AML-193 (cell line): ENCODE results near the gene AGAP2.

Experiments used
- DNase-seq, 2 experiments: peaks; one replicate each; lab custom pipeline; 2025; lab: John Stamatoyannopoulos, UW

Gene AGAP2

GRCh38 chr12:57767876-57768275 is 29.3 kb upstream of the AGAP2 start:
- no peak for DNase-seq

- DNase-seq: no peak
Observed at GRCh38 chr12:57767305-57767698, 28.8 kb upstream of the AGAP2 start.

GRCh38 chr12:57766464-57767304 is 28.1 kb upstream of the AGAP2 start, which contains the start of gene CYP27B1:
TSS of gene CYP27B1 (minus strand) at chr12:57767078. CDS start at chr12:57767041, 37 bp downstream.
- no peak for DNase-seq

- no peak for DNase-seq
Observed at GRCh38 chr12:57765698-57766463, 27.3 kb upstream of the AGAP2 start.

- DNase-seq: no peak
Observed at GRCh38 chr12:57765003-57765697, 26.6 kb upstream of the AGAP2 start.

- DNase-seq: no peak
Observed at GRCh38 chr12:57764662-57765002, 26.1 kb upstream of the AGAP2 start.

GRCh38 chr12:57763881-57764661 is 25.5 kb upstream of the AGAP2 start:
- no peak for DNase-seq

GRCh38 chr12:57762463-57762862 is 23.9 kb upstream of the AGAP2 start:
- no peak for DNase-seq

GRCh38 chr12:57761391-57761998 is 23.0 kb upstream of the AGAP2 start:
- DNase-seq: no peak

GRCh38 chr12:57760347-57760982 is 21.9 kb upstream of the AGAP2 start:
- no peak for DNase-seq

- DNase-seq: peak; percentile 22 to 31
Observed at GRCh38 chr12:57759360-57759980, 20.9 kb upstream of the AGAP2 start.

GRCh38 chr12:57758552-57759359 is 20.2 kb upstream of the AGAP2 start:
- no peak for DNase-seq

- DNase-seq: no peak
Observed at GRCh38 chr12:57757771-57758170, 19.2 kb upstream of the AGAP2 start.

GRCh38 chr12:57756406-57757341 is 18.1 kb upstream of the AGAP2 start:
- DNase-seq: peak; percentile 20 to 43

- DNase-seq: no peak
Observed at GRCh38 chr12:57755454-57756372, 17.2 kb upstream of the AGAP2 start.

GRCh38 chr12:57755194-57755453 is 16.6 kb upstream of the AGAP2 start:
- no peak for DNase-seq

GRCh38 chr12:57754411-57755193 is 16.1 kb upstream of the AGAP2 start, which contains the start of gene MARCHF9:
TSS of gene MARCHF9 (plus strand) at chr12:57755103. CDS start at chr12:57755529, 426 bp downstream.
- peak in 1 of 2 experiments; percentile 21 for DNase-seq
